ENCODE measurements around the gene P2RX5. TPM values are rescaled to one million over a fixed set of nuclear protein-coding genes. Genes with fewer than 3 reads are reported as not detected.

P2RX5 gene
- total RNA-seq, 6 donors from 2014 or later: 0.46 to 15.7 (median 2.5) TPM; not detected in 1

GRCh38 chr17:3647769-3648555, 48.0 kb downstream of the P2RX5 start:
- peak in 1 of 2 donors; percentile 55 for ATAC-seq (ENCODE audit: low FRiP score in 2 of 2)
- no peak overlapping the region for H3K27ac ChIP-seq
- no peak overlapping the region for H3K4me3 ChIP-seq
- peak in 1 of 2 donors; percentile 70 for DNase-seq
- peaks cover 0 to 50% (median 28%) of the 10 kb centered on the region in 4 donors for H3K36me3 ChIP-seq
- no peaks in the 10 kb centered on the region for H3K27me3 ChIP-seq
- TF ChIP-seq CTCF (IDR thresholded peaks at IDR 0.05): peak in 4 of 6 experiments; percentile 20 to 54 (median 40)
- no peak for TF ChIP-seq POLR2AphosphoS5 (IDR thresholded peaks at IDR 0.05)
- WGBS, 2 donors: 67 to 70% methylated on average over 19 to 20 of the region's 20 CpGs
- no peaks in the 10 kb centered on the region for H3K4me1 ChIP-seq
- H3K9me3 ChIP-seq: no peaks in the 10 kb centered on the region

GRCh38 chr17:3647251-3647650, 48.7 kb downstream of the P2RX5 start:
- 81 to 84% methylated on average over 3 to 12 of the region's 12 CpGs for WGBS, 2 donors
- Histone ChIP-seq H3K27ac (no peak overlapping the region), H3K36me3 (peaks cover 0 to 50% (median 28%) of the 10 kb centered on the region in 4 donors), H3K9me3 (no peaks in the 10 kb centered on the region), H3K4me3 (no peak overlapping the region), H3K4me1 (no peaks in the 10 kb centered on the region), H3K27me3 (no peaks in the 10 kb centered on the region)
- DNase-seq: no peak
- no peak for TF ChIP-seq POLR2AphosphoS5 (IDR thresholded peaks at IDR 0.05)
- no peak for TF ChIP-seq CTCF (IDR thresholded peaks at IDR 0.05)
- TF ChIP-seq EP300 (IDR thresholded peaks at IDR 0.05): no peak
- ATAC-seq (ENCODE audit: low FRiP score in 2 of 2): no peak

- WGBS, 2 donors: 58 to 97% methylated on average over 5 of the region's 5 CpGs
- Histone ChIP-seq H3K27me3 (no peaks in the 10 kb centered on the region), H3K9me3 (no peaks in the 10 kb centered on the region), H3K36me3 (peaks cover 0 to 52% (median 28%) of the 10 kb centered on the region in 4 donors), H3K4me1 (peaks cover 0 to 18% (median 10%) of the 10 kb centered on the region in 4 donors), H3K27ac (no peak overlapping the region), H3K4me3 (no peak overlapping the region)
- ATAC-seq (ENCODE audit: low FRiP score in 2 of 2) (no peak), DNase-seq (no peak)
- TF ChIP-seq POLR2AphosphoS5 (IDR thresholded peaks at IDR 0.05) (no peak), CTCF (IDR thresholded peaks at IDR 0.05) (no peak), EP300 (IDR thresholded peaks at IDR 0.05) (no peak), POLR2A (IDR thresholded peaks at IDR 0.05) (no peak)
Measured at GRCh38 chr17:3645310-3645709, 50.6 kb downstream of the P2RX5 start.

GRCh38 chr17:3643889-3644349, 52.0 kb downstream of the P2RX5 start:
- ATAC-seq (ENCODE audit: low FRiP score in 2 of 2): no peak
- no peaks in the 10 kb centered on the region for H3K27me3 ChIP-seq

More at GRCh38 chr17:3643889-3644349, 52.0 kb downstream of the P2RX5 start:
- H3K27ac ChIP-seq: no peak overlapping the region
- DNase-seq: no peak
- WGBS, 2 donors: 93 to 98% methylated on average over 3 to 4 of the region's 4 CpGs
- H3K36me3 ChIP-seq: peaks cover 0 to 38% (median 22%) of the 10 kb centered on the region in 4 donors
- no peaks in the 10 kb centered on the region for H3K9me3 ChIP-seq
- TF ChIP-seq POLR2A (IDR thresholded peaks at IDR 0.05) (no peak), CTCF (IDR thresholded peaks at IDR 0.05) (no peak), POLR2AphosphoS5 (IDR thresholded peaks at IDR 0.05) (no peak), EP300 (IDR thresholded peaks at IDR 0.05) (no peak)
- no peak overlapping the region for H3K4me3 ChIP-seq
- H3K4me1 ChIP-seq: peaks cover 0 to 28% (median 13%) of the 10 kb centered on the region in 4 donors

Measured in upper lobe of left lung (tissue), 6 donors.